GM19043 (cell line): ENCODE measurements around the gene DCAF11.

ENCODE experiments used
- ATAC-seq: cut with Tn5 transposase; IDR thresholded peaks from one replicate; pipeline ENCODE4 v1.9.1; 2021; ENCODE audit warnings: low read depth; ENCODE audit not compliant: unreplicated experiment

Gene DCAF11

GRCh38 chr14:24078146-24078545 is 36.4 kb upstream of the DCAF11 start:
- ATAC-seq: no peak

GRCh38 chr14:24079491-24080141 is 35.0 kb upstream of the DCAF11 start:
- no peak for ATAC-seq

DNA sequence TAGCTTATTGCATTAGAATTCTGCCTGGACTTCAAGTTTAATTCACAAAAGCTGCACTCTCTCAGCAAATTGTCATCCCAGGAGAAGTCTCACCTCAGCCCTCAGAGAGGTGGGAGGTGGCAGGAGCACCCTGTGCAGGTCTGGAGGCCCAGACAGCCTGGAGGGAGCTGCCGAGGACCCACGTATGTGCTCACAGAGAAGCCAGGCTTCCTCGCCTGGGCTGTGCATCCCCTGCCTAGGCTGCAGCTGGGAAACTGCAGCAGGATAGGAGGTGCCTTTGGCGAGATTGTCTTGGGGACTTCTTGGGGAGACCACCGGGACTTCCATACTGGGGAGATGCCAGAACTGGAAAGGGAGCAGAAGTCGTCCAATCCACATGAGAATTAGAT is 34.4 kb upstream of the DCAF11 start:
- no peak for ATAC-seq

DNA sequence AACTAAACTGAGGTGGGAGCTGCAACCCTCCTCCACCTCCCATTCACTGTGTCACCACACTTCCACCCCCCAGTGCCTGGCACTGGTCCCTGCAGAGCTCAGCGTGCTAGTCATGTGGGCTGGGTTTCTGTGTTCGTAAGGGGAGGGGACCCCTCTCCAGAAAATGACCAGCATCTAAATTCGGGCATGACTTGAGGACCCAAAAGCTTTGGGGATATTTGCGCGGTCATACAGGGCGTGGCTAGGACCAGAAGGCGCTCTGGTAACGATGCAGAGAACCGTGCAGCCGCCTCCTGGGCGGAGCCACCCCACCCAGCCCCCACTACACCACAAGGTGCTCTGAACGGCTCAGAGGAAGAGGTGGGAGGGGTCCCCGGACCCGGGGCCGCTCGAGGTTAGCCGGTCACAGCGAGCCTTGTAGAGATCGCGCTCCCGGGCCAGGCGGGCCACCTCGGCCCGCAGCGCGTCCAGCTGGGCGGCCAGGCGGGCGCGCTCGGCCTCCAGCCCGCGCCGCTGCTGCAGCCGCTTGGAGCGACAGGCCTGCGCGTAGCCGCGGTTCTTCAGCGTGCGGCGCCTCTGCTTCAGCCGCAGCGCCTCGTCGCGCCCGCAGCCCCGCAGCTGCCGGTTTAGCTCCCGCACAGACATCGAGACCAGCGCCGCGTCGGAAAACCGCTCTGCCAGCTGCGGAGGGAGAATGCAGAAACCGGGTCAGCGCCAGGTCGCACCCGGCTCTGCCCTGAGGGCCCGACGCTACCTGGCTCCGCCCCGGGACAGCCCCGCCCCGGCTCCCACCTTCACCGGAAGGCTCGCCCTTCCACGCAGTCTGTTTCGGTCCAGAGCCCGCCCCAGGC is 33.5 kb upstream of the DCAF11 start:
- peak; percentile 78 for ATAC-seq

DNA sequence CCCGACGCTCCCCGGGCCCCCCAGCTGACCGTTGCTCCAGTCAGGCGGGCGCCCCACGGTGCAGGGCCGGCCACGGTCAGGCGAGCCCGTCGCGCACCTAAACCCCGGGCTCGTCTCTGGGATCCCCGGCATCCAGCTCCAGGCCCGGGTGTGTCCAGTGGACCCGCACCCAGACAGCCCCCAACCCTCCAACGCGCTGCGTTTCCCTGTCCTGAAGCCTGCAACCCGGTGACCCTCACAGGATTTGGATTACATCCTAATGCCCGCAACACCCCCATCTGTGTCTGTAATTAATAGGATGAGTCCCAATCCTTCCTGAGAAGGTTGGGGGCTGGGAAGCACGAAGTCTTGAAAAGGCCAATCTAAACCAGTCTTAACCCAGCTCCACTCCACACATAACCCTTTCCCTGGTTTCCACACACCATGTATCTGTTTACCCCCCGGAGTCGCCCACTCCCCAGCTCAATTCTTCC is 32.8 kb upstream of the DCAF11 start:
- ATAC-seq: no peak

DNA sequence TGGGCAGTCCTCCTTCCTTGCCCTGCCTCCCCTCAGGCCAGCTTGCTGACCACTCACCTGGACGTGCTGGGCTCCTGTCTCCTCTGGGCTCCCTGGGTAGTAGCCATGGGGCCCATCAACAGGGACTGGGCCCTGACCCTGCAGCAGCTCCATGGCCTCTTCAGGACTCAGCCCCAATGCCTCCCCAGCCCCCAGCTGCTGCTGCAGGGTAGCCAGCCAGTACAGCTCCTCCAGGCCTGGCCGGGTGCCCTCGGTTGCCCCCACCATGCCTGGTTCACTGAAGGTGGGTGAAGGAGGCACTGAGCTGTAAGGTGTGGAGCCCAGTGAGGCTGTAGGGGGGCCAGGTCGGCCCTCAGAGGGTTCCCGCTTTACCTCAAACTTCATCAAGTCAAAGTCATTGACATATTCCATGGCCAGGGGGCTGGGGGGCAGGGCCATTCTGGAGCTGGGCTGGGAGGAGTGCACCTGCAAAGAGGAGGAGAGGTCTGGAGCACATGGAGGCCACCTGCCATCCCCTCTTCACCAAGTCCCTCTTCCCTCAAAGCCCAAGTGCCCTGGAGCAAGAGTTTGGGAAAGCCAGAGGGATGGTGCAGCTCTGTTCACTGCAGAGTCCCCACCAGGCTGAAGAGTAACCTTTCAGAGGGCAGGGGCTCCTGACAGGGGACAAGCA is 32.0 kb upstream of the DCAF11 start:
- no peak for ATAC-seq

- ATAC-seq: no peak
Measured at GRCh38 chr14:24083462-24083861, 31.1 kb upstream of the DCAF11 start.

- no peak for ATAC-seq
Measured at GRCh38 chr14:24084440-24084839, 30.1 kb upstream of the DCAF11 start.

DNA sequence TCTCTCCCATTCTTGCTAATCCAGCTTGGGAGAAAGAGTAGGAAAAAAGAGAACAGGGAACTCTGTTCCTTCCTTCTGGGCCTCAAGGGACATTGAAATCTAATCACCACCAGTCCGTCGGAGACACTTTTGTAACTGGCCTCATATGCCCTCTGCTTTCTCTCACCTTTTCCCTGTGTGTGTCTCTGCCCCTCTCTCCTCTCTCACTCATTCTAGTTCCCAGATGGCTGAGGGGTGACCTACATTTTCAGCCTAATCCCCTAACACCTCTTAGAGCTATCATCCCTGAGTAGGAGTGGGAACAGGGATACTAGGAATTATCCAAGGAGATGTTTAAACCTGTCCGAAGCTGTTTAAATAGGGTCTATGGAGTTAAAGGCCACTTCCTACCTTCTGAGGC is 29.4 kb upstream of the DCAF11 start:
- no peak for ATAC-seq

DNA sequence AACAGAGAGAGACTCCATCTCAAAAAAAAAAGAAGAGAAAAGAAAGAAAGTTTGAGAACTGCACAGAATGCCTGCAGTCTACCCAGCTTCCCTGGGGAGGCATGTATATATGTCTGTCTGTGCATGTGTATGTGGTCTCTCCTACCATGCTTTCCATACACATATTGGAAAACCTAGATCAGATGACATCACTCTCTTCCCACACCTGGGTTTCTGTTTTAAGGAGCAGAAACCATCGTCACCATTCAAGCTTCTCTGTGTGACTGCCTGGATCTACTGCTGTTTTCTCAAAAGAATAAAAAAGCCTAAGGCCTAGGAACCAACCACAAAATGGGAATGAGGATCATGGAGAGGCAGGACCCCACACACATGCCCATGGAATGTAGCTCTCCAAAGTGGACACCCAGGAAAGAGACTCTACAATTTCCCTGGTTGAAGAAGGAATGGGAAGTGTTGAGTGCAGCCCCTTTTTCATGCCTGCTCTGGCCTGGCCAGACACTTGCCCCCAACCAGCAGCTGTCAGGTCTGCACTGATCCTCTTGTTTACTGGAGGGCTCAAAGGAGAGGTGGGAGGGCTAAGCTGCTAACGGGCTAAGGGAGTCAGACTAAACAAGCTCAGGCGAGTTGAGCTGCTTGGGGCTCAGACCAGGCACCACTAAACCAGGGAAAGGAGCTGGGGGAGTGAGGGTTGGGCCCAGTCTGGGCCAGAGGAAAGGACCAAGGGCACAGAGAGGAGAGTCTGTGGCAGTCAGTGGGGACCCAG is 28.2 kb upstream of the DCAF11 start:
- ATAC-seq: no peak

DNA sequence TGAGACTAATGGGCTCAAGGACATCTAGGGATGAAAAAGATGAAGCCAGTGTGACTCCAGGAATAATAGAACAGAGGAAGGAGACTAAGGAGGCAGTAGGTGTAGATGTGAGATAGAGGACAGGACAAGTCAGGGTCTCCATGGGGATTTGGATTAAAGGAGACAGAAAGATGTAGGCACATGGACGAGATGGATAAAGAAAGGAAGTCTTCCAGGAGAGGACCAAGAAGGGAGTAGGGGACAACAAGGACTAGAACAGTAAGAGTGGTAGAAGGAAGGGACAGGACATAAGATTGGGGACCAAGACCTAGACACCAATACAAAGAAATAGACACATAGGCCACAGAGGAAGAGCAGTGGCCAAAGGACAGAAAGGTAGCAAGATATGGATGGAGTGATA is 27.6 kb upstream of the DCAF11 start:
- ATAC-seq: no peak

DNA sequence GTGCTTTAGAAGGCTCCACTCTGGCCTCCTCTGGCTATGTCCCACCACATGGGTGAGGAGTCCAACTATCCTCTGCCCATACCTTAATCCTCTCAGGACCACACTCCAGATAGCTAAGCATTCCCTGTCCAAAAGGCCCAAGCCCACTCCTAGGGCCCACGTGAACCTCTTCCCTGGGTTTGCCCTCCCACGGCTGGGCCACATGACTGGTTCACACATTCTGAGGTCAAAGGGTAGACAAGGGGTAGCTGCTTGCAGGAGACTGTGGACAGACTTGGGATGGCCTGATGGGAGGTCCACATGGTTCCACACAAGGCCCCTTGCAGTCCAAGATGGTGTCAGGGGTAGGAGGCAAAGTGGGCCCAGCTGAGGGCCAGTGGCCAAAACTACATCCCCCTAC is 26.5 kb upstream of the DCAF11 start:
- ATAC-seq: no peak

GRCh38 chr14:24089890-24090289 is 24.7 kb upstream of the DCAF11 start:
- ATAC-seq: no peak

DNA sequence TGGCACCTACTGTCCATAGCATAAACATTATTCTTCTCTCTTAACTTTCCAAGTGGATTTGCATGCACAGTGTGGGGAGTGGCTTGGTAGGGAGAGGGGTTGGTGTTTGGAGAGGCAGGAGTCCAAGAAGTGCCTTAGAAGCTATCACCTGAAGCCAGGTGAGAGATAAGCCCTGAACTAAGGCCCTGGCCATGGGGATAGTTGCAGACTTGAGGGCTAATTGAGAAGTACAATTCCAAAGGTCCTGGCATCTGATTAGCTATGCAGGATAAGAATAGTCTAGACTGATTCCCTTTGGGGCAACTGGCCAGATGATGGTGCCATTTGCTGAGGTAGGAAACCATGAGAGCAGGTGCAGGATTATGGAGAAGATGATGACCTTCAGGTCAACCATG is 22.5 kb upstream of the DCAF11 start:
- ATAC-seq: no peak

GRCh38 chr14:24092505-24093206 is 21.9 kb upstream of the DCAF11 start:
- no peak for ATAC-seq

- ATAC-seq: no peak
Measured at GRCh38 chr14:24093207-24093900, 21.2 kb upstream of the DCAF11 start.

DNA sequence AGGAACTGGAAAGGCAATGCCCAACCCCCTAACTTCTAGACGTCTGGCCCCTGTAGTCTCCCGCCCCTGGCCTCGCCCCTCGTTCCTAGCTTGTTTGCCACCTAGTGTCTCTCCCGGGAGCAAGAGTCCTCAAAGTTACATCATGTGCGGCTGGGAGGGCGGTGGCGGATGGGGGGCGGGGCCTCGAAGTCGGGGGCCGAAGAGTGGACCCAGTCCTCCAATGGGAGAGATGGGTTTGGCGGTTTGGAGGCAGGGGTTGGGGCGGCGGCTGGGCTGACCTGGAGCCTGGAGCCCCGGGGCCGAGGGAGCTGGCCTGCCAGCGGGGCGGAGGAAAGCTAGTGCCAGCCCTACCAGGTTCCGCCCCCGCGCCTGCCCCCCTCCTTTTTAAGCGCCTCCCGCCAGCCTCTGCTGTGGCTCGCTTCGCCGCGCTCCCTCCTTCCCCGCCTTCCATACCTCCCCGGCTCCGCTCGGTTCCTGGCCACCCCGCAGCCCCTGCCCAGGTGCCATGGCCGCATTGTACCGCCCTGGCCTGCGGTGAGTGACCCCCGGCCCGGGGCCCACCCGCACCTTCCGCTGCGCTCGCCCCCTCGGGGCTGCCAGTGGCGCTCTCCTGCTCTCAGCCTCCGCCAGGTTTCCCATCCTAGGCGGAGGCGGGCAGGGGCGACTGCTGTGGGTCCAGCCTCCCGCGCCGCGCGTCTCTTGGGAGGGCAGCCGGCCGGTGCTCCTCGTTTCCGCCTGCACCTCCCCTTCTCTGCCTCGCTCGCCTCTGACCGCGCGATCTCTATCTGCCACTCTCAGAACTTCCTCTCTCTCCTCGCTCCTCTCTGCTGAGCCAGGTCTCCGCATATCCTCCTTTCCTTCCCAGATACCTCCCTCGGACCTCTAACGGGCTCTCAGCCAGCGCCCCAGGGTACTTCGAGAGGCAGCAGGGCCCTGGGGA is 20.4 kb upstream of the DCAF11 start, which contains the start of gene PCK2:
Gene PCK2, plus strand, starts transcription at position 411 of the 940 bp plus-strand sequence. Its CDS starts 95 bp downstream, at position 506.
- ATAC-seq: peak; percentile 39

DNA sequence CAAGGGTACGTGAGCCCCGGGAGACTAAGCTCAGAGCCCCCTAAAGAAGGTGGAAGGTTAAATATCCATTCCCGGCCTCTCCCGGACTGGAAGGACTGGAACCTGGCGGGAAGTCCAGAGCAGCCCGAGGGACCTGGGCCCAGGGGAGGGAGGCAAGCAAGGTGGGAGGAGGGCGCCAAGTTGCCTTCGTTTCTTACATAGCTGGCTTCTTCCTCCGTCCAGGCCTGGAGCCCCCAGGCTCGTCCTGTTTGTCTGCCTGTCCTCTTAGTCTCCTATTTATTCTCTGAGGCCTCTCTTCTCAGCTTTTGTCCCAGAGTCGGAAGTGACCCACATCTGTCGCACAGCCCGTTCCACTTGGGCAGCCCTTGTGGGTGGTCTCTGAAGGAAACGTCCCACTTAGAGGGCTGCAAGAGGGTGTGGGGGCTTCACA is 19.7 kb upstream of the DCAF11 start:
- ATAC-seq: no peak
